Measurements from ENCODE around the gene ABCC10.
"Not testable (repeated sequence)": the region's sequence is repeated elsewhere in the genome, so short reads cannot be mapped to it uniquely, and the experiment has no call there.

ABCC10 gene

GRCh38 chr6:43476746-43477145 lies 49.4 kb downstream of the ABCC10 start:
- DNase-seq = no peak

- DNase-seq = peak; percentile 84
Measured at GRCh38 chr6:43477235-43478007, 50.1 kb downstream of the ABCC10 start, which contains the start of gene TJAP1. TJAP1 (plus strand) TSS chr6:43477570; CDS start chr6:43499002, 21,432 bp downstream.

- no peak for DNase-seq
Measured at GRCh38 chr6:43478008-43478372, 50.6 kb downstream of the ABCC10 start.

GRCh38 chr6:43481075-43481474 lies 53.7 kb downstream of the ABCC10 start:
- no peak for DNase-seq

GRCh38 chr6:43481591-43482236 lies 54.4 kb downstream of the ABCC10 start:
- DNase-seq = no peak

- no peak for DNase-seq
Measured at GRCh38 chr6:43488667-43489276, 61.4 kb downstream of the ABCC10 start.

- DNase-seq = no peak
Measured at GRCh38 chr6:43489277-43490072, 62.1 kb downstream of the ABCC10 start.

GRCh38 chr6:43490523-43490939 lies 63.2 kb downstream of the ABCC10 start:
- DNase-seq = no peak

- DNase-seq = no peak
Measured at GRCh38 chr6:43491750-43492661, 64.7 kb downstream of the ABCC10 start.

- DNase-seq = no peak
Measured at GRCh38 chr6:43492673-43493072, 65.3 kb downstream of the ABCC10 start.

- no peak for DNase-seq
Measured at GRCh38 chr6:43493230-43493629, 65.9 kb downstream of the ABCC10 start.

- no peak for DNase-seq
Measured at GRCh38 chr6:43493833-43494232, 66.5 kb downstream of the ABCC10 start.

- no peak for DNase-seq
Measured at GRCh38 chr6:43494321-43494720, 67.0 kb downstream of the ABCC10 start.

- DNase-seq = no peak
Measured at GRCh38 chr6:43494766-43495165, 67.4 kb downstream of the ABCC10 start.

GRCh38 chr6:43495409-43495941 lies 68.1 kb downstream of the ABCC10 start:
- DNase-seq = no peak

GRCh38 chr6:43496370-43497128 lies 69.2 kb downstream of the ABCC10 start:
- DNase-seq = no peak

GRCh38 chr6:43497129-43497396 lies 69.7 kb downstream of the ABCC10 start:
- no peak for DNase-seq

- no peak for DNase-seq
Measured at GRCh38 chr6:43497689-43498088, 70.3 kb downstream of the ABCC10 start.

- not testable (repeated sequence) for DNase-seq
Measured at GRCh38 chr6:43498291-43498690, 71.0 kb downstream of the ABCC10 start.

- DNase-seq = no peak
Measured at GRCh38 chr6:43499028-43499815, 71.9 kb downstream of the ABCC10 start.
